ENCODE results near the gene P4HA2. TPM values are rescaled to one million over a fixed set of nuclear protein-coding genes. Genes with fewer than 3 reads are reported as not detected.

Gene P4HA2
- total and polyA plus RNA-seq, 2 of the 13 experiments (the other 11 are each of a cell fraction or from before 2014, with no cell fraction given) = 37.7 to 126 TPM

- intact Hi-C loops (cut with micrococcal nuclease; ENCODE audit: unreplicated experiment) = no loop called here
- DNase-seq (ENCODE audit: low spot score) = no peak
- POLR2A ChIA-PET = no interaction called here
- no peak overlapping the region for H3K27ac ChIP-seq (ENCODE audit: extremely low read length, insufficient read depth, low read length)
- peaks cover 52% of the 10 kb centered on the region for H3K4me1 ChIP-seq (ENCODE audit: insufficient read depth, low read length)
- no TSS peak for BruUV-seq (replicated peaks)
- CTCF ChIA-PET (ENCODE audit: low intra/inter-chr PET ratio, low total read pairs) = no interaction called here
- no peak for FAIRE-seq
- H3K4me3 ChIP-seq (replicated peaks in 1 of 3; ENCODE audit: insufficient read depth in 1 of 3, low read depth in 2 of 3, low read length in 3 of 3) = no peak overlapping the region
- H3K4me2 ChIP-seq (ENCODE audit: low read depth, low read length) = no peak overlapping the region
- no peaks in the 10 kb centered on the region for H3K27me3 ChIP-seq (ENCODE audit: control insufficient read depth in 1 of 2, insufficient read depth in 2 of 2, low read length in 2 of 2)
- in situ Hi-C loops (cut with HindIII; ENCODE audit: extremely low pct_ligation_motif_present, low pct_unique_long_range_greater_than_20kb) = no loop called here
- H3K36me3 ChIP-seq (replicated peaks in 1 of 2; ENCODE audit: control insufficient read depth in 1 of 2, insufficient read depth in 2 of 2, low read length in 2 of 2) = no peaks in the 10 kb centered on the region
- H2AFZ ChIP-seq (ENCODE audit: low read length) = no peak overlapping the region
- WGBS (ENCODE audit: low lambda C conversion rate) = no CpG with 5 or more reads among the region's 1 CpG
- H4K20me1 ChIP-seq (ENCODE audit: insufficient read depth, low read length) = no peaks in the 10 kb centered on the region
- ATAC-seq = no peak
- no peak overlapping the region for H3K9ac ChIP-seq (ENCODE audit: insufficient read depth, low read depth, low read length)
- H3K79me2 ChIP-seq (ENCODE audit: insufficient read depth, low read length) = no peaks in the 10 kb centered on the region
- TF ChIP-seq ZBTB7B (CRISPR knock-in tag; IDR thresholded peaks at IDR 0.05) (no peak), SIX4 (CRISPR knock-in tag; IDR thresholded peaks at IDR 0.05) (no peak), KDM5A (IDR thresholded peaks at IDR 0.05; ENCODE audit: borderline replicate concordance, low read length) (no peak), ZNF746 (CRISPR knock-in tag; IDR thresholded peaks at IDR 0.05) (no peak), ZBED4 (CRISPR knock-in tag; IDR thresholded peaks at IDR 0.05; ENCODE audit: borderline replicate concordance) (no peak), ZNF143 (CRISPR knock-in tag; IDR thresholded peaks at IDR 0.05) (no peak), PLRG1 (conservative IDR thresholded peaks at IDR 0.05) (no peak), RFXANK (CRISPR knock-in tag; IDR thresholded peaks at IDR 0.05) (no peak)
- TF ChIP-seq, protein P1, sequence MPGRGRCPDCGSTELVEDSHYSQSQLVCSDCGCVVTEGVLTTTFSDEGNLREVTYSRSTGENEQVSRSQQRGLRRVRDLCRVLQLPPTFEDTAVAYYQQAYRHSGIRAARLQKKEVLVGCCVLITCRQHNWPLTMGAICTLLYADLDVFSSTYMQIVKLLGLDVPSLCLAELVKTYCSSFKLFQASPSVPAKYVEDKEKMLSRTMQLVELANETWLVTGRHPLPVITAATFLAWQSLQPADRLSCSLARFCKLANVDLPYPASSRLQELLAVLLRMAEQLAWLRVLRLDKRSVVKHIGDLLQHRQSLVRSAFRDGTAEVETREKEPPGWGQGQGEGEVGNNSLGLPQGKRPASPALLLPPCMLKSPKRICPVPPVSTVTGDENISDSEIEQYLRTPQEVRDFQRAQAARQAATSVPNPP (CRISPR knock-in tag; IDR thresholded peaks at IDR 0.05) = no peak
- TF ChIP-seq, protein P2, sequence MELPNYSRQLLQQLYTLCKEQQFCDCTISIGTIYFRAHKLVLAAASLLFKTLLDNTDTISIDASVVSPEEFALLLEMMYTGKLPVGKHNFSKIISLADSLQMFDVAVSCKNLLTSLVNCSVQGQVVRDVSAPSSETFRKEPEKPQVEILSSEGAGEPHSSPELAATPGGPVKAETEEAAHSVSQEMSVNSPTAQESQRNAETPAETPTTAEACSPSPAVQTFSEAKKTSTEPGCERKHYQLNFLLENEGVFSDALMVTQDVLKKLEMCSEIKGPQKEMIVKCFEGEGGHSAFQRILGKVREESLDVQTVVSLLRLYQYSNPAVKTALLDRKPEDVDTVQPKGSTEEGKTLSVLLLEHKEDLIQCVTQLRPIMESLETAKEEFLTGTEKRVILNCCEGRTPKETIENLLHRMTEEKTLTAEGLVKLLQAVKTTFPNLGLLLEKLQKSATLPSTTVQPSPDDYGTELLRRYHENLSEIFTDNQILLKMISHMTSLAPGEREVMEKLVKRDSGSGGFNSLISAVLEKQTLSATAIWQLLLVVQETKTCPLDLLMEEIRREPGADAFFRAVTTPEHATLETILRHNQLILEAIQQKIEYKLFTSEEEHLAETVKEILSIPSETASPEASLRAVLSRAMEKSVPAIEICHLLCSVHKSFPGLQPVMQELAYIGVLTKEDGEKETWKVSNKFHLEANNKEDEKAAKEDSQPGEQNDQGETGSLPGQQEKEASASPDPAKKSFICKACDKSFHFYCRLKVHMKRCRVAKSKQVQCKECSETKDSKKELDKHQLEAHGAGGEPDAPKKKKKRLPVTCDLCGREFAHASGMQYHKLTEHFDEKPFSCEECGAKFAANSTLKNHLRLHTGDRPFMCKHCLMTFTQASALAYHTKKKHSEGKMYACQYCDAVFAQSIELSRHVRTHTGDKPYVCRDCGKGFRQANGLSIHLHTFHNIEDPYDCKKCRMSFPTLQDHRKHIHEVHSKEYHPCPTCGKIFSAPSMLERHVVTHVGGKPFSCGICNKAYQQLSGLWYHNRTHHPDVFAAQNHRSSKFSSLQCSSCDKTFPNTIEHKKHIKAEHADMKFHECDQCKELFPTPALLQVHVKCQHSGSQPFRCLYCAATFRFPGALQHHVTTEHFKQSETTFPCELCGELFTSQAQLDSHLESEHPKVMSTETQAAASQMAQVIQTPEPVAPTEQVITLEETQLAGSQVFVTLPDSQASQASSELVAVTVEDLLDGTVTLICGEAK (IDR thresholded peaks at IDR 0.05) = no peak
- TF ChIP-seq, protein P2 (CRISPR knock-in tag; IDR thresholded peaks at IDR 0.05) = no peak
- no peaks in the 10 kb centered on the region for H3K9me3 ChIP-seq (ENCODE audit: low read length)
Measured at GRCh38 chr5:132266836-132267160, 39.1 kb upstream of the P4HA2 start.
